Measurements from ENCODE around the gene SNTG2.

DNA sequence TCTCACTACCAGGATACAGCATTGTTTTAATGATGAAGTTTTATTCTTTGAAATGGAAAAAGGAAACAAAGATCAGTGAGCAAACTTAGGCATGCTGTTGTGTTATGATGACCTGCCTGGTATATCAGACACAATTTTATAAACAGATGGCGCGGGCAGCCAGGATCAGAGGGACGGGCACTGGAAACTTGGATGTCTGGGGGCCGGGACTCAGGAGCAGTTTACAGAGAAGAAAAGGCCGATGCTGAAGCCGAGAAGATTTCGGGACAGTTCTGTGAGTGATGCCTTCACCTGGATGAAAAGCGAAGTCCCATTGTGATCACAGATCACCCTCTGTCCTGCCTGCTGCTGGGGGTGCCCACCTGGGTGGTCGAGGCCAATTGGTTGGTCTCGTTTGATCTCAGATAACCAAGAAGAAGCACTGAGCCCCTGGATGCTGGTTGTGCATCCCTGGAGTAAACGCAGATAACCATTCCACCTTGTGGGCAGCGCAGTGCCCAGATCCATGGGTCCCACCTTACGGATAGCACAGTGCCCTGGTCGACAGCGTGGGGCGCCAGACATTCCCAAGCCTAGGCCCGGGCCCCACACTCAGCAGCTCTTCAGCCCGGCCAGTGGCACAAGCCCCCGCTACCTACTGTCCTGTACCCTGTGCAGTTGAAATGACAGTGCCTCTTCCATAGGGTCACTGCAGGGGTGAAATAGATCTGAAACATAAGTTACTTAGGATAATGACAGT is 279.7 kb downstream of the SNTG2 start:
- TF ChIP-seq POLR2AphosphoS5 (IDR thresholded peaks at IDR 0.05; ENCODE audit: insufficient read depth in 1 of 2, low read depth in 1 of 2) = no peak
- TF ChIP-seq, protein P1, sequence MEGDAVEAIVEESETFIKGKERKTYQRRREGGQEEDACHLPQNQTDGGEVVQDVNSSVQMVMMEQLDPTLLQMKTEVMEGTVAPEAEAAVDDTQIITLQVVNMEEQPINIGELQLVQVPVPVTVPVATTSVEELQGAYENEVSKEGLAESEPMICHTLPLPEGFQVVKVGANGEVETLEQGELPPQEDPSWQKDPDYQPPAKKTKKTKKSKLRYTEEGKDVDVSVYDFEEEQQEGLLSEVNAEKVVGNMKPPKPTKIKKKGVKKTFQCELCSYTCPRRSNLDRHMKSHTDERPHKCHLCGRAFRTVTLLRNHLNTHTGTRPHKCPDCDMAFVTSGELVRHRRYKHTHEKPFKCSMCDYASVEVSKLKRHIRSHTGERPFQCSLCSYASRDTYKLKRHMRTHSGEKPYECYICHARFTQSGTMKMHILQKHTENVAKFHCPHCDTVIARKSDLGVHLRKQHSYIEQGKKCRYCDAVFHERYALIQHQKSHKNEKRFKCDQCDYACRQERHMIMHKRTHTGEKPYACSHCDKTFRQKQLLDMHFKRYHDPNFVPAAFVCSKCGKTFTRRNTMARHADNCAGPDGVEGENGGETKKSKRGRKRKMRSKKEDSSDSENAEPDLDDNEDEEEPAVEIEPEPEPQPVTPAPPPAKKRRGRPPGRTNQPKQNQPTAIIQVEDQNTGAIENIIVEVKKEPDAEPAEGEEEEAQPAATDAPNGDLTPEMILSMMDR (IDR thresholded peaks at IDR 0.05) = no peak
